HK-2 (cell line): ENCODE results near the gene OBP2B.
"Not testable (repeated sequence)": the region's sequence is repeated elsewhere in the genome, so short reads cannot be mapped to it uniquely, and the experiment has no call there.

ENCODE experiments used
- DNase-seq: peaks from one replicate; pipeline ENCODE4 v3.0.0-alpha.2; 2018; ENCODE audit not compliant: unreplicated experiment

Gene OBP2B

GRCh38 chr9:133238272-133238850 is 29.3 kb upstream of the OBP2B start:
- no peak for DNase-seq

GRCh38 chr9:133237035-133237731 is 28.1 kb upstream of the OBP2B start:
- no peak for DNase-seq

- not testable (repeated sequence) for DNase-seq
Measured at GRCh38 chr9:133236291-133237034, 27.4 kb upstream of the OBP2B start.

- no peak for DNase-seq
Measured at GRCh38 chr9:133235549-133236222, 26.6 kb upstream of the OBP2B start.

GRCh38 chr9:133234577-133235322 is 25.7 kb upstream of the OBP2B start:
- no peak for DNase-seq

- DNase-seq = no peak
Measured at GRCh38 chr9:133233681-133234432, 24.8 kb upstream of the OBP2B start.

- DNase-seq = not testable (repeated sequence)
Measured at GRCh38 chr9:133231934-133232568, 23.0 kb upstream of the OBP2B start.

- DNase-seq = not testable (repeated sequence)
Measured at GRCh38 chr9:133230514-133230913, 21.5 kb upstream of the OBP2B start.

GRCh38 chr9:133230093-133230492 is 21.0 kb upstream of the OBP2B start:
- no peak for DNase-seq

- not testable (repeated sequence) for DNase-seq
Measured at GRCh38 chr9:133228474-133229193, 19.6 kb upstream of the OBP2B start.

- DNase-seq = not testable (repeated sequence)
Measured at GRCh38 chr9:133227996-133228395, 18.9 kb upstream of the OBP2B start.

- no peak for DNase-seq
Measured at GRCh38 chr9:133227242-133227860, 18.3 kb upstream of the OBP2B start.

- DNase-seq = no peak
Measured at GRCh38 chr9:133226219-133227171, 17.4 kb upstream of the OBP2B start.

- no peak for DNase-seq
Measured at GRCh38 chr9:133225171-133226011, 16.3 kb upstream of the OBP2B start.

- DNase-seq = no peak
Measured at GRCh38 chr9:133224762-133225161, 15.7 kb upstream of the OBP2B start.

GRCh38 chr9:133223159-133223756 is 14.2 kb upstream of the OBP2B start:
- DNase-seq = not testable (repeated sequence)

GRCh38 chr9:133221994-133222393 is 12.9 kb upstream of the OBP2B start:
- DNase-seq = not testable (repeated sequence)
